ENCODE results near the gene MINDY2. TPM values are rescaled to one million over a fixed set of nuclear protein-coding genes. Genes with fewer than 3 reads are reported as not detected.

Gene MINDY2
- total RNA-seq, 1 experiment from 2014 or later, result 17.6 TPM

DNA sequence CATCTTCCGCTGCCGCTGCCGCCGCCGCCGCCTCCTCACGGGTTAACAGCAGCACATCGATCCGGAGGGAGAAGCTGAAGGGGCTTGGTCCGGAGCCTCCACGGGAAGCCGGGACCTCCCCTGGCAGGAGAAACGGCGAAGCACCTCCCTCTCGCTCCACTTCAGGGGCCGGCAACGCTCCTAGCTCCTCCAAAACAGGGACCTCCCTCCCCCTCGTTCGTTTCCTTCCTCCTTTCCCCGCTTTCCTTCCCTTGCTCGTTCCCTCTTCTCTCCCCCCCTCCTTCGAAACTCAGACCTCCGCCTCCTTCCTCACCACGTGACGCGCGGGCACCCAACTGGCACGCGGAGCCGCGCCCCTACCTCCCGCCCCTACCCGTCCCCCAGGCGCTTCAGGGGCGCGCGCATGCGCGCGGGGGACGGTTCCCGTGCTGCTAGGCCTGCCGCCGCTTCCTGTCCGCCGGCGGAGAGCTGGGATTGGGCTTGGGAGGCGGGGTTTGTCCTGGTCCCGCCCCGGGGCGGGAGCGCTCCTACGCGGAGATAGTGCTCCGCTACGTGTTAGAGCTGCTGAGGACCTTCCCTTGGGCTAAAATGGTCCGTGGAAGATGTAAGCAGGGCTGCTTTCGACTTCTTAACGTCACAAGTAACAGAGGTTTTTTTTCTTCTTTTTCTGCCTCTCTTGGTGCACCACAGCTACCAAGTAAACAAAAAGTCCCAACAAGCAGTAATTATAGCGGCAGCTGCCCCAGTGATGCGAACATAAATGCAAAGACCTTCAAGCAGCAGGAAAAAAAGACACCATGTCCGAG, 21.4 kb upstream of the MINDY2 start, which contains the start of gene ADAM10 (continued):
- TF ChIP-seq ZNF274 (IDR thresholded peaks at IDR 0.05; ENCODE audit: low read depth, low read length) (no peak), CBX3 (IDR thresholded peaks at IDR 0.05; ENCODE audit: low read depth) (no peak), SIN3A (IDR thresholded peaks at IDR 0.05; ENCODE audit: low read depth) (peak; percentile 83; the same call in 1 of the 2 replicates)
- TF ChIP-seq, protein P1, sequence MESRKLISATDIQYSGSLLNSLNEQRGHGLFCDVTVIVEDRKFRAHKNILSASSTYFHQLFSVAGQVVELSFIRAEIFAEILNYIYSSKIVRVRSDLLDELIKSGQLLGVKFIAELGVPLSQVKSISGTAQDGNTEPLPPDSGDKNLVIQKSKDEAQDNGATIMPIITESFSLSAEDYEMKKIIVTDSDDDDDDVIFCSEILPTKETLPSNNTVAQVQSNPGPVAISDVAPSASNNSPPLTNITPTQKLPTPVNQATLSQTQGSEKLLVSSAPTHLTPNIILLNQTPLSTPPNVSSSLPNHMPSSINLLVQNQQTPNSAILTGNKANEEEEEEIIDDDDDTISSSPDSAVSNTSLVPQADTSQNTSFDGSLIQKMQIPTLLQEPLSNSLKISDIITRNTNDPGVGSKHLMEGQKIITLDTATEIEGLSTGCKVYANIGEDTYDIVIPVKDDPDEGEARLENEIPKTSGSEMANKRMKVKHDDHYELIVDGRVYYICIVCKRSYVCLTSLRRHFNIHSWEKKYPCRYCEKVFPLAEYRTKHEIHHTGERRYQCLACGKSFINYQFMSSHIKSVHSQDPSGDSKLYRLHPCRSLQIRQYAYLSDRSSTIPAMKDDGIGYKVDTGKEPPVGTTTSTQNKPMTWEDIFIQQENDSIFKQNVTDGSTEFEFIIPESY (IDR thresholded peaks at IDR 0.05; ENCODE audit: extremely low read depth, insufficient replicate concordance, low read length), result no peak

DNA sequence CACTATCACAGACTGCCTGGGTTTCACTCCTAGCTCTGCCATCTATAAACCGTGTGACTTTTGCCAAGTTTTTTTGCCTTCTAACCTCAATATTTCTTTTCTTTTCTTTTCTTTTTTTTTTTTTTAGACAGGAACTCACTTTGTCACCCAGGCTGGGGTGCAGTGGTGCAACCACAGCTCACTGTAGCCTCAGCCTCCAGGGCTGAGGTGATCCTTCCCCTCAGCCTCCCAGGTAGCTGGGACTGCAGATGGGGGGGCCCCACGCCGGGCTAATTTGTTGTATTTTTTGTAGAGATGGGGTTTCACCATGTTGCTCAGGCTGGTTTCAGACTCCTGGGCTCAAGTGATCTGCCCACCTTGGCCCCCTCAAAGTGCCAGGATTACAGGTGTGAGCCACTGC, 18.4 kb upstream of the MINDY2 start:
- ChIA-PET RAD21 (ENCODE audit: low non-redundant PET in 1 of 2, low total read pairs in 2 of 2, uncharacterized antibody in 2 of 2, unreplicated experiment in 2 of 2) (no interaction called here), CTCF (no interaction called here), POLR2A (no interaction called here)
- Histone ChIP-seq H4K20me1 (ENCODE audit: insufficient read depth) (no peaks in the 10 kb centered on the region), H3K9ac (ENCODE audit: low read length) (no peak overlapping the region), H3K4me1 (ENCODE audit: control insufficient read depth in 1 of 2, insufficient read depth in 2 of 2, low read length in 2 of 2) (peaks cover 10 to 17% of the 10 kb centered on the region in 2 experiments), H3K4me2 (ENCODE audit: low read length) (no peak overlapping the region), H3K27ac (ENCODE audit: low read depth, low read length) (no peak overlapping the region), H3K4me3 (replicated peaks in 1 of 2; ENCODE audit: low read depth in 1 of 2, low read length in 2 of 2) (no peak overlapping the region), H3K9me2 (ENCODE audit: insufficient read depth) (no peaks in the 10 kb centered on the region), H3K9me3 (ENCODE audit: control insufficient read depth in 1 of 2, insufficient read depth in 1 of 2, low read depth in 1 of 2, low read length in 2 of 2) (no peaks in the 10 kb centered on the region), H3K27me3 (ENCODE audit: insufficient read depth, low read length) (no peaks in the 10 kb centered on the region), H2AFZ (ENCODE audit: low read depth, low read length, poor library complexity, severe bottlenecking) (no peak overlapping the region), H3K36me3 (ENCODE audit: control insufficient read depth in 1 of 2, insufficient read depth in 2 of 2, low read length in 2 of 2) (no peaks in the 10 kb centered on the region), H3K79me2 (ENCODE audit: insufficient read depth, low read length) (peaks cover 13% of the 10 kb centered on the region)
- TF ChIP-seq ELF1 (IDR thresholded peaks at IDR 0.05; ENCODE audit: borderline replicate concordance, low read depth), result no peak
- TF ChIP-seq CBX3 (IDR thresholded peaks at IDR 0.05; ENCODE audit: low read depth), result no peak
- no peak for TF ChIP-seq EZH2 (IDR thresholded peaks at IDR 0.05)
- TF ChIP-seq SRF (IDR thresholded peaks at IDR 0.05; ENCODE audit: low read depth), result no peak
- TF ChIP-seq, protein P1 (IDR thresholded peaks at IDR 0.05; ENCODE audit: extremely low read depth, insufficient replicate concordance, low read length), result no peak
- TF ChIP-seq ZFX (IDR thresholded peaks at IDR 0.05), result no peak
- TF ChIP-seq POLR2A (IDR thresholded peaks at IDR 0.05; ENCODE audit: borderline replicate concordance, extremely low read depth, insufficient read depth, insufficient read length), result no peak
- TF ChIP-seq EZH2phosphoT487 (IDR thresholded peaks at IDR 0.05; ENCODE audit: borderline replicate concordance), result no peak
- TF ChIP-seq SIN3A (IDR thresholded peaks at IDR 0.05; ENCODE audit: low read depth), result no peak
- ATAC-seq (no peak), DNase-seq (ENCODE audit: low read depth, low spot score) (no peak)
- intact Hi-C loops (cut with micrococcal nuclease), result no loop called here
- no TSS peak for BruUV-seq (replicated peaks)
